GM20000 (cell line): Measurements from ENCODE around the gene SIRPB2.

ENCODE experiments used
- DNase-seq: peaks from one replicate; pipeline ENCODE4 v3.0.0; 2012; ENCODE audit warnings: low spot score
- CTCF ChIP-seq: IDR thresholded peaks from 2 replicates; pipeline ENCODE4 v1.5.1; 2012; ENCODE audit warnings: mild to moderate bottlenecking, control low read depth; ENCODE audit errors: extremely low read depth, missing control alignments

SIRPB2 gene

DNA sequence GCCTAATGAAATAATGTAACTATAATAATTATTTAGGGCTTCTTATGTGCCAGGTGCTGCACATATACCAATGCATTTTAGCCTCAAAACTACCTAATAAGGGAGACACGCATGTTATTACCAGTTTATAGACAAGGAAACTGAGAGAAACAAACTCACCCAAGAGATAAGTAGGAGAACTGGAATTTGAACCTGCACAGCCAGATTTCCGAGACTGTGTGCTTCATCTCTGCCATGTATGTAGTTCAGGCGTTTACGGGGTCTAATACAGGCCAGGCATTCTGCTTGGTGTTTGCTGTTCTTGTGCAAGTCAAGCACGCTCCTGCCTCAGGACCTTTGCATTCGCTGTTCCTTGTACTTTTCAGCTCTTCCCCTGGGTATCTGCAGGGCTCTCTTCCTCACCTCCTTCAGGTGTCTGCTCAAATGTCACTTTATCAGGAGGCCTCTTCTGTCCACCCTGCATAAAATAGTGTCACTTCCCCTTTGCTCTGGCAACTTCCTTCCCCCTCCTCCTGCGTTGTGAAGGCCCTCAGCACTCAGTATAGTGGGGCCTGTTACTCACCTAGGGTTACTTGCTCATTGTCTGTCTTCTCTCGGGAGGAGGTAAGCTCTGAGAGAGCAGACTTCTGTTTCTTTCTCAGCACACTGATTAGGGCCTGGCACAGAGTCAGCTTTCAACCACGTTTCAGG is 18.5 kb downstream of the SIRPB2 start:
- DNase-seq, result no peak

DNA sequence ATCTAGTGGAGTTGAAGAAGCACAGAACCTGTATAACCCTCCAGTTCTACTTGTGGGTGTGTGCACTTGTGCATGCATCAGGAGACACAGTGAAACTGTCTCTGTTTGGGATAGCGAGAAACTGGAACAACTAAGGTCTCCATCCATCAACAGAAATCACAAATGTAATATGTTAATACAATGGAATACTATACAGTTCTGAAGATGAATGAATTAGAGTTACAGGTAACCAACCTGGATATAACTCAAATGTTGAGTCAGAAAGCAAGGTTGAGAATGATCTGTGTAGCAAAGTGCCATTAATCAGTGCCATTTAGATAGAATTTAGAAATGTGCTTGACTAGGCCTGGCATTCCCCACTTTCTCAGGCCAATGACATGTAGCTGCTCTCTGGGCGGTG is 20.0 kb downstream of the SIRPB2 start:
- no peak for DNase-seq
- TF ChIP-seq CTCF, result no peak

More for the DNA sequence above, 18.5 kb downstream of the SIRPB2 start:
- TF ChIP-seq CTCF, result no peak

- TF ChIP-seq CTCF, result peak; percentile 65
- peak; percentile 67 for DNase-seq
Measured at GRCh38 chr20:1469925-1470571, 21.2 kb downstream of the SIRPB2 start.

DNA sequence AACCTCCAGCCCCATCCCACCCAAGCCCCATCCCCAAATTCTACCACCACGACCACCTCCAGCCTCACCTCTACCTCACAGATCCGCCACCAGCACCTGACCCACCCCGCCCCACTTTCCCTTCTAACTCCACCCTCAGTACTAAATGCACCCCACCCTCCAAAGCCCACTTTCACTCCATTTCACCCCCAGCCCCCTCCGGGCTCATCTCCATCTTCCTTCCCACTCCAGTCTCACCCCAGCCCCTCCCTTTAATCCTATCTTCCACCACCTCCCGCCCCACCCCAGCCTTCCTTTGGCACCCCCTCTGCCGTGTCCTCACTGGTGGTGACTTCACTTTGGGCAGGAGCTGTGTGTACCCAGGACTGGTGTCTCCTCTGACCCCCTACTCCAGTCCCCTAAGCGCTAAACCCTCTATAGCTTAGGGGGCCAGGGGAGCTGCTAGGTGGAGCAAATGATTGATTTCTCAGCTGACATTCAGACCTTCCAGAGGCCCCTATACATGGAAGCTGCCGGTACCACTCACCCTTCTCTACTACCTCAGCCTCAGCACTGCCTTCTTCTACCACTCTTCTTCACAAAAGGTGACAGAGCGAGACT is 21.8 kb downstream of the SIRPB2 start:
- no peak for TF ChIP-seq CTCF
- DNase-seq, result no peak

DNA sequence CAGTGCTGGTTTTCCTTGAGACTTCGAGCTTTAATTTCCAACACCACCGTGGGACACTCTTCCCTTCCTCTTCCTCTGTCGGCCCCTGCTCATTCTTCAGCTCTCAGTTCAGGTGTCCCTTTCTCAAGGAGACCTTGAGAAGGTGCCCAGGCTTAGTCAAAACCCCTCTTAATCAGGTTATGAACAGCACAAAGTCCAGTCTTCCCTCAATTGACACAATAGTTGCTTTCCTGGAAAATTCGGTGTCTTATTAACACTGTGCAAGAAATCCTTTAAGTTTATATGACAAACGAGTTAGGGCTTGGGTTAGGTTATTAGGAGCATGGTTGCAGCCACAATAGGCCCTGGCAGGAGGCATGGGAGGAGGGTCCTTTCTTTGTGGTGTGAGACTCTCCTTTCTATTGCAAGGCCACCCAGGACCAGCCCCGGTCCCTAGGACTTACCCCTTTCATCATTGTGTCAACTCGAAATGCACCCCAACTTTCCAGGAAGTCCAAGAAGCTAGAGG is 23.0 kb downstream of the SIRPB2 start:
- no peak for DNase-seq
- TF ChIP-seq CTCF, result no peak

GRCh38 chr20:1467355-1468116 is 23.7 kb downstream of the SIRPB2 start:
- DNase-seq, result no peak
- TF ChIP-seq CTCF, result no peak

DNA sequence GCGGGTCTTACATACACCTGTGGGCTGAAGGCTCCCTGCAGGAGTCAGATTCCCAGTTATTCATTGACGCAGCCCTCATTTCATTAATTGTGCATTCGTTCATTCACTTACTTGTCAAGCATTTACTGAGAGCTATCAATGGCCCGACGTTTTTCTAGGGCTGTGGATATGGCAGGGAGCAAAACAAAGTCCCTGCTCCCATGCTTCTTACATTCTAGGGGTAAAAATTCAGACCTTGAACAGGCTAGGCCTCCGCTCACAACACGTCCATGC is 24.2 kb downstream of the SIRPB2 start:
- DNase-seq, result no peak
- no peak for TF ChIP-seq CTCF
